ENCODE measurements around the gene ARL6.

Gene ARL6

GRCh38 chr3:97764407-97765238 lies at the start of gene ARL6:
TSS of gene ARL6 (plus strand) at chr3:97764758. CDS start at chr3:97768108, 3,350 bp downstream.
- H3K4me3 Mint-ChIP-seq, result peak within 1 kb of the TSS; percentile 99

GRCh38 chr3:97719156-97719821 lies 45.3 kb upstream of the ARL6 start:
- Mint-ChIP-seq H3K27ac (no peak overlapping the region), H3K27me3 (peaks cover 5% of the 10 kb centered on the region), H3K9me3 (no peaks in the 10 kb centered on the region), H3K4me1 (ENCODE audit: low read depth) (no peaks in the 10 kb centered on the region), H3K4me3 (no peak overlapping the region), H3K36me3 (ENCODE audit: low read depth) (no peaks in the 10 kb centered on the region)

More at GRCh38 chr3:97764407-97765238, at the start of gene ARL6:
- Mint-ChIP-seq H3K27me3 (no peaks in the 10 kb centered on the region), H3K36me3 (ENCODE audit: low read depth) (peaks cover 7% of the 10 kb centered on the region), H3K9me3 (no peaks in the 10 kb centered on the region), H3K4me1 (ENCODE audit: low read depth) (peaks cover 25% of the 10 kb centered on the region), H3K27ac (peak within 1 kb of the TSS; percentile 95)

GRCh38 chr3:97720417-97720816 lies 44.1 kb upstream of the ARL6 start:
- no peak overlapping the region for H3K4me3 Mint-ChIP-seq
- no peaks in the 10 kb centered on the region for H3K4me1 Mint-ChIP-seq (ENCODE audit: low read depth)
- no peaks in the 10 kb centered on the region for H3K36me3 Mint-ChIP-seq (ENCODE audit: low read depth)
- H3K27me3 Mint-ChIP-seq, result peaks cover 5% of the 10 kb centered on the region
- no peak overlapping the region for H3K27ac Mint-ChIP-seq
- H3K9me3 Mint-ChIP-seq, result no peaks in the 10 kb centered on the region

- H3K4me3 Mint-ChIP-seq, result no peak overlapping the region
- no peaks in the 10 kb centered on the region for H3K9me3 Mint-ChIP-seq
- H3K27me3 Mint-ChIP-seq, result peaks cover 5% of the 10 kb centered on the region
- H3K36me3 Mint-ChIP-seq (ENCODE audit: low read depth), result no peaks in the 10 kb centered on the region
- no peaks in the 10 kb centered on the region for H3K4me1 Mint-ChIP-seq (ENCODE audit: low read depth)
- H3K27ac Mint-ChIP-seq, result no peak overlapping the region
These were observed 43.1 kb upstream of the ARL6 start for GRCh38 chr3:97721446-97721845.

GRCh38 chr3:97736928-97737327 lies 27.6 kb upstream of the ARL6 start:
- Mint-ChIP-seq H3K9me3 (no peaks in the 10 kb centered on the region), H3K27me3 (peaks cover 20% of the 10 kb centered on the region), H3K4me1 (ENCODE audit: low read depth) (no peaks in the 10 kb centered on the region), H3K36me3 (ENCODE audit: low read depth) (no peaks in the 10 kb centered on the region), H3K4me3 (no peak overlapping the region), H3K27ac (no peak overlapping the region)

- H3K4me3 Mint-ChIP-seq, result no peak overlapping the region
- no peaks in the 10 kb centered on the region for H3K36me3 Mint-ChIP-seq (ENCODE audit: low read depth)
- no peaks in the 10 kb centered on the region for H3K9me3 Mint-ChIP-seq
- H3K27me3 Mint-ChIP-seq, result peaks cover 24% of the 10 kb centered on the region
- no peaks in the 10 kb centered on the region for H3K4me1 Mint-ChIP-seq (ENCODE audit: low read depth)
- H3K27ac Mint-ChIP-seq, result no peak overlapping the region
These were observed 25.8 kb upstream of the ARL6 start for GRCh38 chr3:97738761-97739160.

GRCh38 chr3:97742036-97742435 lies 22.5 kb upstream of the ARL6 start:
- Mint-ChIP-seq H3K9me3 (no peaks in the 10 kb centered on the region), H3K27me3 (peaks cover 21% of the 10 kb centered on the region), H3K4me3 (no peak overlapping the region), H3K36me3 (ENCODE audit: low read depth) (no peaks in the 10 kb centered on the region), H3K4me1 (ENCODE audit: low read depth) (no peaks in the 10 kb centered on the region), H3K27ac (no peak overlapping the region)

- H3K4me1 Mint-ChIP-seq (ENCODE audit: low read depth), result no peaks in the 10 kb centered on the region
- no peak overlapping the region for H3K4me3 Mint-ChIP-seq
- H3K27ac Mint-ChIP-seq, result no peak overlapping the region
- no peaks in the 10 kb centered on the region for H3K9me3 Mint-ChIP-seq
- no peaks in the 10 kb centered on the region for H3K36me3 Mint-ChIP-seq (ENCODE audit: low read depth)
- H3K27me3 Mint-ChIP-seq, result peaks cover 27% of the 10 kb centered on the region
These were observed 20.3 kb upstream of the ARL6 start for GRCh38 chr3:97744289-97744688.

GRCh38 chr3:97763586-97764406 lies 762 bp upstream of the ARL6 start:
- peak overlapping the region; percentile 95 for H3K27ac Mint-ChIP-seq
- H3K4me1 Mint-ChIP-seq (ENCODE audit: low read depth), result peaks cover 25% of the 10 kb centered on the region
- peak overlapping the region; percentile 99 for H3K4me3 Mint-ChIP-seq
- peaks cover 6% of the 10 kb centered on the region for H3K27me3 Mint-ChIP-seq
- no peaks in the 10 kb centered on the region for H3K36me3 Mint-ChIP-seq (ENCODE audit: low read depth)
- H3K9me3 Mint-ChIP-seq, result no peaks in the 10 kb centered on the region

- H3K36me3 Mint-ChIP-seq (ENCODE audit: low read depth), result peaks cover 14% of the 10 kb centered on the region
- H3K4me3 Mint-ChIP-seq, result peak overlapping the region; percentile 99
- peaks cover 2% of the 10 kb centered on the region for H3K9me3 Mint-ChIP-seq
- H3K4me1 Mint-ChIP-seq (ENCODE audit: low read depth), result peaks cover 25% of the 10 kb centered on the region
- H3K27ac Mint-ChIP-seq, result no peak overlapping the region
- no peaks in the 10 kb centered on the region for H3K27me3 Mint-ChIP-seq
These were observed 778 bp downstream of the ARL6 start for GRCh38 chr3:97765336-97765735.

- peaks cover 5% of the 10 kb centered on the region for H3K9me3 Mint-ChIP-seq
- no peak overlapping the region for H3K4me3 Mint-ChIP-seq
- peaks cover 34% of the 10 kb centered on the region for H3K36me3 Mint-ChIP-seq (ENCODE audit: low read depth)
- H3K4me1 Mint-ChIP-seq (ENCODE audit: low read depth), result no peaks in the 10 kb centered on the region
- H3K27me3 Mint-ChIP-seq, result no peaks in the 10 kb centered on the region
- no peak overlapping the region for H3K27ac Mint-ChIP-seq
These were observed 8.4 kb downstream of the ARL6 start for GRCh38 chr3:97772926-97773325.

GRCh38 chr3:97778152-97778551 lies 13.6 kb downstream of the ARL6 start:
- H3K36me3 Mint-ChIP-seq (ENCODE audit: low read depth), result peaks cover 7% of the 10 kb centered on the region
- H3K27ac Mint-ChIP-seq, result no peak overlapping the region
- no peaks in the 10 kb centered on the region for H3K9me3 Mint-ChIP-seq

GRCh38 chr3:97793420-97794019 lies 29.0 kb downstream of the ARL6 start:
- no peaks in the 10 kb centered on the region for H3K4me1 Mint-ChIP-seq (ENCODE audit: low read depth)
- no peak overlapping the region for H3K27ac Mint-ChIP-seq
- H3K36me3 Mint-ChIP-seq (ENCODE audit: low read depth), result no peaks in the 10 kb centered on the region
- H3K27me3 Mint-ChIP-seq, result no peaks in the 10 kb centered on the region
- no peaks in the 10 kb centered on the region for H3K9me3 Mint-ChIP-seq
- no peak overlapping the region for H3K4me3 Mint-ChIP-seq

More at GRCh38 chr3:97778152-97778551, 13.6 kb downstream of the ARL6 start:
- no peaks in the 10 kb centered on the region for H3K27me3 Mint-ChIP-seq
- no peaks in the 10 kb centered on the region for H3K4me1 Mint-ChIP-seq (ENCODE audit: low read depth)
- no peak overlapping the region for H3K4me3 Mint-ChIP-seq

- Mint-ChIP-seq H3K36me3 (ENCODE audit: low read depth) (no peaks in the 10 kb centered on the region), H3K27ac (no peak overlapping the region), H3K9me3 (no peaks in the 10 kb centered on the region), H3K4me1 (ENCODE audit: low read depth) (no peaks in the 10 kb centered on the region), H3K27me3 (no peaks in the 10 kb centered on the region), H3K4me3 (no peak overlapping the region)
These were observed 31.4 kb downstream of the ARL6 start for GRCh38 chr3:97795951-97796350.

Data from stimulated activated naive CD8-positive, alpha-beta T cell treated with anti-CD3 and anti-CD28 coated beads, Interleukin-15, Interleukin-2, amounts not matched to agents 100 ng/mL and 50 ng/mL, for 24 hours (primary cell).